HG02981 (cell line): Measurements from ENCODE around the gene CCDC3.
"Not testable (repeated sequence)": the region's sequence is repeated elsewhere in the genome, so short reads cannot be mapped to it uniquely, and the experiment has no call there.

Experiments used
- ATAC-seq: cut with Tn5 transposase; IDR thresholded peaks from one replicate; pipeline ENCODE4 v1.9.1; 2021; ENCODE audit warnings: mild to moderate bottlenecking, moderate library complexity; ENCODE audit not compliant: unreplicated experiment

The CCDC3 gene

DNA sequence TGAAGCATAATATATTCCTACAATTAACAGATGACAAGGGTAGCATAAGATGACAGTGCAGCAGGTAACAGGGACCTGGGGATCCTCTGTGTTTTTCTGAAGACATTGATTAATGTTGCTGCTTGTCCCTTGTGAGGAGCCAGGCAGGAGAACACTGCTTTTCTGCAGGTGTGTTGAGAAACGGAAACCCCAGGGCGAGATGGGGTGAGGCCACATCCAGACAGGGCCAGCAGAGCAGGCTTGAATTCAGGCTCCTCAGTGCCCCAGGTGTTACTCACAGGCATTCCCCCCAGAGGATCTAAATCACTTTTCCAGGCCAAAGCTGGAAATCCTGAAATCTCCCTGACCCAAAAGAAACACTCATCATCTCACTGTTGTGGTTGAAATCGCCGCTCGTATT lies 105.3 kb downstream of the CCDC3 start:
- ATAC-seq: no peak

DNA sequence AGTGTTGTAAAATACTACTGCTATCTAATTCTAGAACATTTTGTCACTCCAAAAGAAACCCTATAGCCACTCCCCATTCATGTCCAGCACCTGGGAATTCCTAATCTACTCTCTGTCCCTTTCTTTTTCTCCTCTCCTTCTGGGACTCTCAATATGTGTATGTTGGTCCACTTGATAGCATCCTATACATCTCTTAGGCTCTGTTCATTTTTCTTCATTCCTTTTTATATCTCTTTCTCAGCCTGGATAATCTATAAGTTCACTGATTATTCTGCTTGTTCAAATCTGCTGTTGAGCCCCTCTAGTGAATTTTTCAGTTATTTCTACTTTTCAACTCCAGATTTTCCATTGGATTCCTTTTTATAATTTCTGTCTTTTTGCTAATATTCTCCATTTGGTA lies 108.6 kb downstream of the CCDC3 start:
- ATAC-seq: no peak

DNA sequence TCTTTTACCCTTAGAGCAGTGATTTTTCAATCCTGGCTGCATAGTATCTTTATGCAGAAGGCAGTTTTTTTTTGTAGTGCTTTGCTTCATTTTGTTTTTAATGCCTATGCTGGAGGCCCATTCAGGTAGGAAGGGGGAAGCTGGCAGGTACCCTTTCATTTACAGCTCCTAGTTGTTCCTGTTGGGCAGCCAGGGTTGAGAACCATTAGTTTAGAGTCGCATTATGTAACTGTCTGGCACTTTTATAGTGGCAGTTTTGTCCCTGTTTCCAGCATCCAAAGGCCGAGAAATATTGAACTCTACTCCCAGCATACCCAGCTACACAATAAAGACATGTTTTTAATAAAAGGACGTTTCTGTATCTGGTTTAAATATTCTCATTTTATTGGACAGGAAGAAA lies 110.6 kb downstream of the CCDC3 start:
- no peak for ATAC-seq

DNA sequence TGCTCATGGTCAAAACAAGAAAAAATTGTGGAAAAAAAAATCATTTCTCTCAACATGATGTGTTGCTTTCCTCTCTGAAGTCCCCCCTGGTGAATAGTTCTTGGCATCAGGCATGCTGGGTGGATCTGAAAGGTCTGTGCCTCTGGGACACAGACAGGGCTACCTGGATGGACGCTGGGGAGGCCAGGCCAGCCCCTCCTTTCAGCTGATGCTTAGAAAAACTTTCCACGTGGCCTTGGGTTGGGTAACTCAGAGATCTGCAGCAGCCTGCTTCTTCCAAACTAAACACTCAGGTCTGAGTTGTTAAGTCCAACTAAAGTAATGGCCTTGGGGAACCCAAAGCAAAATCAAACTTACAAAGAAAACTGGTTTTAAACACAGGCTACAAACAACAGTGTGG lies 113.0 kb downstream of the CCDC3 start:
- no peak for ATAC-seq

DNA sequence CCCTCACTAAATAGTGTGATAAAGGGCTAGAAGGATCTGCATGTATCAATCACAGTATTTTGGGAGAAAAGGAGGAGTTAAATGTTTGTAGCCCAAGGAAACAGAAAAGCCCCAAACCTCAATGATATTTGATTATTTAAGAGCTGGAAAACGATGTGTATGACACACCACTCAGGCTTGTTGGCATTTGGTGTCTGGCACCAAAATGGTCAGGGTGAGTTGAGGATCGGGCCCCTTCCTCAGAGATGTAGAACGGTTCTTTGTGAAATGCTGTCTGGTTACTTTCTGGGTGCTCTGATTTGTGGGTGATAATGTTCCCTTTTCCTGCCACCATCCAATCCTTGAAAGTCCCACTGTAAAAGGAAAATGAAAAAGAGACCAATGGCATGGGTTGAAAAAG lies 113.7 kb downstream of the CCDC3 start:
- no peak for ATAC-seq

DNA sequence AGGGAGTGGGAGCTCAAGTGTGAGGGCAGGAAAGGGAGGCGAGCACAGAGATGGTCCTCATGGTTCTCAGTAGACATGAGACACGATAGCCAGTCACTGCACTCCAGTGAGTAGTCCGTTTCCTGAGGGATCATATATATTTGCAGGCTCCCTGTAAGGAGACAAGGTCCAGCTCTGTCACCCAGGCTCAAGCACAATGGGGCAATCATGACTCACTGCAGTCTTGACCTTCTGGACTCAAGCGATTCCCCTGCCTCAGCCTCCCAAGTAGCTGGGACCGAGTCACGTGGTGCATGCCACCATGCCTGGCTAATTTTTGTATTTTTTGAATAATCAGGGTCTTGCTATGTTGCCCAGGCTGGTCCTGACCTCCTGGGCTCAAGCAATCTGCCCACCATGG lies 116.7 kb downstream of the CCDC3 start:
- ATAC-seq: no peak

DNA sequence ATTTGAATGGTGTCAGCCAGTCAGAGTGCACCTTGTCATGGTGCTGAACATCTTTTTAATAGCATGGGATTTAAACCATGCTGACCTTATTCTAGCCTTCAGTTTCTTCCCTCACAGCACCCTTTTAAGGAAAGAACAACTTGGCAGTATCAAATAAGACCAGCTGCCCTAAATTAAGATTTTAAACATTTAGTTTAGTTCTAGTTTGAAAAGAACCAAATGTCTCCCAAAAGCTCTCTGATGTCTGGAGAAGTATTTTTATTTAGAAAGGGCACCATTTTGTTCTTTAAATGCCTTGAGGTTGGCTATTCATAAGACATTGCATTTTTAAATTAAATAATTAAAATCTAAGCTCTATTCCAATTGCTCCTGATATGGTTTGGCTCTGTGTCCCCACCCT lies 121.1 kb downstream of the CCDC3 start:
- ATAC-seq: no peak

DNA sequence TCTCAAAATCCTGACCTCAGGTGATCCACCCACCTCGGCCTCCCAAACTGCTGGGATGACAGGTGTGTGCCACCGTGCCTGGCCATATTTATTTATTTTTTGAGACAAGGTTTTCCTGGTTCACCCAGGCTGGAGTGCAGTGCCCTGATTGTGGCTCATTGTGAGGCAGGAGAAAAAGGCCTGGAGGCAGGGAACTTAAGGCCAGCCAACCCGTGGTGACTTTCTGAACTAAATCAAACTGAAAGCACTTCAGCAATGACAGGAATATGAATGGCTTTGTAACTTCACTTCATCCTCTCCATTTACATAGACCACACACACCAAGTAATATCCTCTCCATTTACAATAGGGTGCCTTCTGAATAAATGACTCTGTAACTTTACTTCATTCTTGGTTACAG lies 124.4 kb downstream of the CCDC3 start:
- ATAC-seq: no peak

DNA sequence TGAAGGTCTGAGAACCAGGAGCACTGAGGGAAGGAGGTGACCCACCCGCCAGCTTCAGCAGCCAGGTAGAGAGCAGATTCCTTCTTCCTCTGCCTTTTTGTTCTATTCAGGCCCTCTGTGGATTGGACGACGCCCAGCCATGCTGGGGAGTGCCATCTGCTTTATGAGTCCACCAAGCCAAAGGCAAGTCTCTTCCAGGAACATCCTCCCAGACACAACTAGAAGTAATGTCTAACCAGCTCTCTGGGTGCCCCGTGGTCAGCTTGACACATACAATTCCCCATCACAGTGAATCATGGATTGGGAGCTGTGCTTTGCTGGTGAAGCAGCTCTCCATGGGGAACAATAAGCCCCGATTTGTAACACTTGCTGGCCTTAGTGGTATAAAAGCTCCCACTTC lies 125.2 kb downstream of the CCDC3 start:
- ATAC-seq: no peak

DNA sequence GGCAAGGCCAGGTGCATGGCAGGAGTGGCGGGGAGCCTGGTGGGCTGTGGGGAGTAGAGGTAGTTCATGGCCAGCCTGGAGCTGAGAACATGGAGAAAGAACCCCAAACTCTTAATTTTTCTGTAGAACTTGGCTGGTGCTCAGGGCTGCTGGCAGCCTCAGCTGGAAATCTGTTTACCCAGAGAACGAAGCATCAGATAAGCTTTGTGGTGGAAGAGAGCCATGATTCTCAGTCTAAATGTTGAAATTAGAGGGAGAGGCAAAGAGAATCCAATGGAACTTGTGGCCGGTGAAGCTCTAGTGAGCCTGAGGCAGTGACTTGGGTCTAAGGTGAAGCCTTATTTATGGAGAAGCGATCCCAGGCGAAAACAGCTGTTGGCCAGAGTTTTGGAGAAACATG lies 126.4 kb downstream of the CCDC3 start:
- ATAC-seq: no peak

DNA sequence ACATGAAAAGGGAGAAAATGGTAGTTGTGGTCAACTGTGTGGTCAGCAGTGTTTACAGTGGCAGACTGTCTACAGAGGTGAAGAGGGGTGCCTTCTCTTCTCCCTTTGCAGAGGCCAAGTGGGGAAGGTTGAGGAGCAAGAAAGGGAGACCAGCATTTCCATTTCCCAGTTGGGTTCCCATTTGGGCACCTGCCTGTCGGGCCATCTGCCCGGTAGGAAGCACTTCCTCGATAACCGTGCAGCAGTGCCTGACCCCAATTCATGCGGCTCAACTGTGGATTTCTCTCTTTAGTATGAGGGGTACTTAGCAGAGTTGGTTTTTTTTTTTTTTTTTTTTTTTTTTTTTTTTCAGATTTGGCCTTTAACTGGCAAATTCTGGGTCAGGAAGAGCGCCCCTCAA lies 127.0 kb downstream of the CCDC3 start:
- no peak for ATAC-seq

DNA sequence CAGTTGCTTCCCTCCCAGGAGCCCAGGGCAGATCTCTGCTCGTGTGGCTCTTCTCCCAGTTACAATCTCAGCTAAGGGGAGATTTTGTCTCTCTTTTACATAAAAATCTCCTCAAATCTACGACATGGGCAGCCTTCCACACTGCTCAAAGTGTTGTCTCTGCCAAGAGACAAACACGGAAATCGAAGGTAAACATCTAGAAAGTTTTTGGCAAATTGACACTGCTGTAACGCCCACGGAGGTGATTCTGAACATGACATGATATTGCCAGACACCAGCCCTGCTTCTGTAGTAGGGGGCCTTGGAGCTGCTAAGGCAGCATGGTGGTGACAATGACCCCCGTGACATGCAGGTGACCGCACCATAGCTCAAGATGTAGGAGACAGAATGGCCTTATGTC lies 128.3 kb downstream of the CCDC3 start:
- no peak for ATAC-seq

DNA sequence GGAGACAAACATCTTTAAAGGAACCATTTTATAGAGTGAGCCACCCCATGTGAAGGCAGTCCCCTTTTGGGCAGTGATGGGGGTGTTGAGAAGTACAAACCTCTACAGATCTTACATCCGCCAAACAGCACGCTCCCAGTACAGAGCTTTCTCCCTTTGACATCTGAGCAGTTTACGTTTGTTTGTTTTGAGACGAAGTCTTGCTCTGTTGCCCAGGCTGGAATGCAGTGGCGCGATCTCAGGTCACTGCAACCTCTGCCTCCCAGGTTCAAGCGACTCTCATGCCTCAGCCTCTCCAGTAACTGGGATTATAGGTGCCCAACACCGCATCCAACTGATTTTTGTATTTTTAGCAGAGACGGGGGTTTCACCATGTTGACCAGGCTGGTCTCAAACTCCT lies 128.9 kb downstream of the CCDC3 start:
- ATAC-seq: no peak

DNA sequence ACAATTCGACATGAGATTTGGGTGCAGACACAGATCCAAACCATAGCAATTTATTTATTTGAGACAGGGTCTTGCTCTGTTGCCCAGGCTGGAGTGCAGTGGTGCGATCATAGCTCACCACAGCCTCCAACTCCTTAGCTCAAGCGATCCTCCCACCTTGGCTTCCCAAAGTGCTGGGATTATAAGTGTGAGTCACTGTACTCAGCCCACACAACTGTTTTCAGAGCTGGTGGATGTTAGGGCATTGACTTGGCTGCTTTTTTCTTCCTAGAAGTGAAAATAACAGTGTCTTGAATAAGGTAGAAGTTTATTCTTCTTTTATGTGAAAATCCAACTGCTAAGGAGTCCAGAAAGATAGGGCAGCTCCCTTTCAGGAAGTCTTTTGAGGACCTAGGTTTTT lies 132.1 kb downstream of the CCDC3 start:
- ATAC-seq: no peak

DNA sequence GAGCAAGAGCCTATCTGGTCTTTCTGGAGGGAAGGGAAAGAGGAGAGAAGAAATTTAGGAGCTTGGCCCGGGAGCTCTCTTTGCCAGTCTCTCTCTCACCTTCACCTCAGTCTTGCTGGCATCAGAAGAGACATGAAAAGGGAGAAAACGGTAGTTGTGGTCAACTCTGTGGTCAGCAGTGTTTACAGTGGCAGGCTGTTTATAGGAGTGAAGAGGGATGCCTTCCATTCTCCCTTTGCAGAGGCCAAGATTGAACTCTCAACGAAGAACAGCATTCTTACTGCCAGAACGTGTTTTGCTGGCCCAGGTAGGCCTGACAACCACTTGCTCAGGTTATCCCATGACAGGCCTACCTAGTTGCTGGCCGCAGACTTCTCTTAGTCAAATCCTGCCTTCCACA lies 133.3 kb downstream of the CCDC3 start:
- no peak for ATAC-seq

DNA sequence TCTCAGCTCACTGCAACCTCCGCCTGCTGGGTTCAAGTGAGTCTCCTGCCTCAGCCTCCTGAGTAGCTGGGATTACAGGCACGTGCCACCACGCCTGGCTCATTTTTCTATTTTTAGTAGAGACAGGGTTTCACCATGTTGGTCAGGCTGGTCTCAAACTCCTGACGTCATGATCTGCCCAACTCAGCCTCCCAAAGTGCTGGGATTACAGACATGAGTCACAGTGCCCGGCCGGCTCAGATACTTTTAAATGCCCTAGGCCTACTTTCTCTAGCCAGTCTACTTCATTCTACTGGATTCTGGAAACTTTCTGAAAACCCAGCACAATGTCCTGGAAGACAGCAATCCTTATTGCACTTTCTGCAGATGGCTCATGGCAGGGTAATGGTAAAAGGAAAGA lies 136.0 kb downstream of the CCDC3 start:
- not testable (repeated sequence) for ATAC-seq

DNA sequence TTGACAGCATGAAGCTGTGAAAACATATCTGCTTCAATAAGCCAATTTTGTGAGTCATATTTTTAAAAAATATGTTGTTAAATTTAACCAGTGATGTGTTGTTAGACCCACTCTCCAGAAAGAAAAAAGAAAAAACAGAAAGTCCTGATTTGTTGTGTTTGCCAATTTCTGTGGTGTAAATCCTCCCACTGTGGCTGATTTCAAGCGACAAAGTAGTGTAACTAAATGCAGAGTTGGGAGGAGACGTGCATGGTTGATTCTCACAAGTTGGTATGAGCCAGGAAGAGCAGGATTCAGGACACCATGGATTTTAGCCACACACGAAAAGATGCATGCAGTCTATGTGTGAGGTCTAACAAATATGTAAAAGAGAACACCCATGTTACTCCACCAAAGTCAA lies 139.1 kb downstream of the CCDC3 start:
- ATAC-seq: no peak

DNA sequence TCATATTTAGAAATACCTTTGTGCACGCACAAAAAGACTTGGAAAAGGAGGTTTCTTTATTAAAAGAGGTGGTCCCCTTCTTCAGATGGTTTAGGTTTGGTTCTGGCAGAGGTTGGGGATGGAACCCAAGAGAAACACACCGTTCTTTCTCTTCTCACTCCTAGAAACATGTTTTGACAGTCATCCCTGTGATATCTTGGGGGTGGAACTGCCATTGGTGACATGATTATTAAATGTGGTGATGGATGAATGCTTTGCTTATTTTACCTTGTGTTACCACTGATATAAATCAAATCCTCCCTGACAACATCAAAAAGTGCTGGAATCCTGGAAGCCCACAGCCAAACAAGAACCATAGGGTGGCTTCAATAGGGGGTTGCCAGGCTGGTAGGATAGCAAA lies 146.5 kb downstream of the CCDC3 start:
- ATAC-seq: no peak

DNA sequence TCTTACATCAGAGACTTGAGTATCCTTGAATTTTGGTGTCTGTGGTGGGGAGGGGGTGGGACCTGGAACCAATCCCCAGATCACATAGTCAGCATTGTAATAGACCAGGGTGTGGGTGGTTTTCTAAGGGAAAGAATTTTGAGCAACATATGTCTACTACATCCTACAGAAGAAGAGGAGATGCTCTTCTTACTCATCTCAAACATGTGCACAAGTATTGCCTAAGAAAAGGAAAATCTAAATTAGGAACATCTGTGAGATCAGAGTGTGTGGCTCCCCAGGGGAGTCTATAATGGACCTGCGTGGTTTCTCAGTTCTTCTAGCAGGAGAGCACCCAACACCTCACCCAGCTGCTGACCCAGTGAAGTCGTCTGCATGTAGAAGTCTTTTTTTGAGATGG lies 148.8 kb downstream of the CCDC3 start:
- no peak for ATAC-seq

DNA sequence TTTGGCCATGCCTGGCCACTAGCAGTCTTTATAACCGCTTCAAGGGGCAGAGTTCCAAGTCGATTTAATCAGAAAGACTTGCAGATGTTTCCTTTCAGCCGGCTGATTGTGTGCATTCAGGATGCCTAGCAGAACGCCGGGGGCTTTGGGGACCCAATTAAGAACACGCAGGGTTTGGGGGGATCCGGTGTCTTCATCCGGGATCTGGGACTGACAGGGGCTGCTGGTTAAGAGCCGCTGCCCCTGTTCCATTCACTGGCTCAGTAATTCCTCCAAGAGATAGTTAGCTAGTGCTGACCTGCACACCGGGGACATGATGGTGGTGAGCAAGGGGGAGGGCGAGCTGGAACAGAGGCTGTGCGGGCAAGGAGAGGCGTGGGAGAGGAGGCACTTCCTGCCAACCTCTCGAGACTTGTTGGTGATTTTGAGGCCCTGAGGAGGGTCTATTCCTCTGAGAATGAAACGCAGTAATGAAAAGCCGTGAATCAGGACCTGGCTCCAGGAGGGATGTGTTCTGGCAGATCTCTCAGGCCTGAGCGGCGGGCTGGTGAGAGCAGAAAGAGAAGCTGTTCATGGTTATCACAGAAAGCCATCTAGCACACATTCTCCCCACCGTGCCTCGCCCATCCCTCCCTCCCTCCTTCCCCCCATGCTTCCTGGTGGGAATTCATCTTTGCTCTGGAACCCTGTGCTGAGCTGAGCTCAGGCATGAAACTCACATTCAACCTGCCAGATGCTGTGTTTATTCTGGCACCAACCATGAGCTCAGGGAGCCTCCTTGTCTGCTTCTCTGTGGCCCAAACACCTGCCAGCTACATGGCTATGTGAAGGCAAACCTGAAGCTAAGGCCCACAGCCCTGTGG lies 152.0 kb downstream of the CCDC3 start:
- no peak for ATAC-seq

DNA sequence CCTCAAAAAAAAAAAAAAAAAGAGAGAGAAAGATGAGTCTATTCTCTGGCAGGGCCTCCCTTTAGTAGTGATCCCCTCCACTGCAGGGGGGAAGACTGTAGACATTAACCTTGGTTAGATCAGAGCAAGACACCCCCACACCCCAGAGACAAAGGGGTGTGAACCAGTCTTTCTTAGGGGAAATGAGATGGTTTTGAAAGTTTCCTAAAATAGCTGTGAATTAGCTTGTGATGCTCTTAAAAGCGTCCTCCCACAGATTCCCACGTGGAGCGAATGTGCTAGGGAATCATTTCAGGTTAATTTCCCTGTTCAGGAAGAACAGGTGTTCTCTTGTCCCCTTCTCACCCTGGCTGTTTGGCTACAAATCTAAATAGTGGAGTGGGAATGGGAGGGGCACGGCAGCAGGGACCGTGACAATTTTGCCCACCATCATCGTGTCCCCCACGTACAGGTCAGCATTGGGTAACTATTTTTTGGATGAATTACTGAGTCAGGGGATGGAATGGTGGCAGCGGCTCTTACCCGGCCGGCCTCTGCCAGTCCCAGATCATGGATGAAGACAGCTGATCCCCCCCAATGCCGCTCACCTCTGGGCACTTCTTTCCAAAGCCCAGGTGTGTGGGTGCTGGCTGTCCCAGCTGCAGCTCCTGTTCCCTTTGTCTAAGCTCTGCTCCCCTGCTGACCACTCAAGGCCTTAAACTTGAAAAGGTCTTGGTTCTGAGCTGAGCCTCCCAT lies 152.9 kb downstream of the CCDC3 start:
- ATAC-seq: no peak

DNA sequence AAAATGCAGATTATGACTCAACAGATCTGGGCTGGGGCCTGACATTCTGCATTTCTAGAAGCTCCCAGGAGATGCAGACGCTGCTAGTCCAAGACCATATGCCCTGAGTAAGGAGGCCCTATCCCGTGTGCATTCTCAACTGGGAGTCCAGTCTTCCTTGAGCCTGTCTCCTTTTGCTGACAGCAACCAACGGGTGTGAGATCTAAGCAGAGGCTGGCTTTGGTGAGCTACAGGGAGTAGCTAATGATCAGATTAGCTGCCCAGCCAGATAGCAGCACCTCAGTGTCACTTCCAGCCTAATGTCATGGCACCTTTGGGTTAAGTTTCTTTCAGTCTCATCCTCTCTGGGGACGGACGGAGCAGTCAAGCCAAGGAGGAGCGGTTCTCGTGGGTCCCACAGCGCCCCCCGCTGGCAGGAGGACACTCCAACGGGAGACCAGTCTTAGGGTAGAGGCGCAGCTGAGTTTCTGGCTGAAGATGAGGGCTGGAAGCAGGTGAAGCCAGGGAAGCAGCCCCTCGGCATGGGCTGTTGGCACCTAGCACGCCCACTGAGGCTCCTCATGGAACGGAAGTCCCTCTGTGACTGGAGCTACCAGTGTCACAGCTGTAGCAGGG lies 154.0 kb downstream of the CCDC3 start:
- no peak for ATAC-seq
